HG03457 (cell line): Measurements from ENCODE around the gene RHOC.

Source experiments
- ATAC-seq: cut with Tn5 transposase; IDR thresholded peaks from one replicate; pipeline ENCODE4 v1.9.1; 2021; ENCODE audit warnings: moderate number of reproducible peaks; ENCODE audit not compliant: unreplicated experiment

The RHOC gene

GRCh38 chr1:112718691-112719418 lies 11.9 kb upstream of the RHOC start:
- no peak for ATAC-seq

GRCh38 chr1:112717263-112717873 lies 10.4 kb upstream of the RHOC start:
- no peak for ATAC-seq

- ATAC-seq = peak; percentile 31
Observed at GRCh38 chr1:112716133-112716720, 9.3 kb upstream of the RHOC start.

GRCh38 chr1:112715264-112716053 lies 8.5 kb upstream of the RHOC start, which contains the start of gene PPM1J:
TSS of gene PPM1J (minus strand) at chr1:112715332. CDS start at chr1:112715301, 31 bp downstream.
- ATAC-seq = peak; percentile 68

DNA sequence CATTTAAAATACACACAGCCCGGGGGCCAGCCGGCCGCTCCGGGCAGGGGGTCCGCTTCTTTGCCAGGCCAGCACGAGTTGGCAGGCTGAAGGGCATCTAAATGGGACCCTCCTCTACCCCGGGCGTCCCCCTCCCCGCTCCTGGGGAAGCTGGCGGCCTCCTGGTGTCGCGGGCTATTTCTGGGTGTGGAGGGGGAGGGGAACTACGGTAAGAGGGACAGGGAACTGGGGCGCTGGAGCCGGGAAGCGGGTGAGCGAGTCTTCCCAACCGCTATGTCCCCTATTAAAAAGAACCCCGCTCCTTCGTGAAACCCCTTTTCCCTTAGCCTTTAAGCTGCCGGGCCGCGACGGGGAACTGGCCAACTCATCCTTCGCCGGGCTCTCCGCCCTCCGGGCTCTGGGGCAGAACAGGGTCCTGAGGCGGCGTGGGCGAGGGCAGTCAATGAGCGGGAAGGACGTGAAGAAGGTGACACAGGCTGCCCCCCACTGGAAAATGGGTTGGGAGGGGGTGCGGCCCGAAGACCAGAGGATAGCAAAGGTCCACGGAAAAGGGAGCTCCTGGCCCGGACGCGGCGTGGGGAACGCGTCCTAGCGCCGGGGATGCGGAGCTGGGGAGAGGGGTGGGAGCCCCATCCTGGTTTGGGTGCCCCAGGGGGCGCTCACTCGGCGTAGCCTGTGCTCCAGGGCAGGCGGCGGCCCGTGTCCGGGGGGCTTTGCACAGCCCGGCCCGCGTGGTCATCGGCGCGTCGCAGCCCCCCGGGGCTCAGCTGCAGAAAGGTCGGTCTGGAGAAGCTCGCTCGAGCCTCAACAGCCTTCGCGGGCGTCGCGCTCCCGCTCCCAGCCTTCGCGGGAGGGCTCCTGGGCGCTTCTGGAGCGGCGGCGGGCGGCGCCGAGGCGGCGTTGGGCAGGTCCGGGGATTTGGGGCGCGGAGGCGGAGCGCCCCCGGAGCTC lies 7.7 kb upstream of the RHOC start:
- peak; percentile 15 for ATAC-seq

- no peak for ATAC-seq
Observed at GRCh38 chr1:112713466-112714312, 6.8 kb upstream of the RHOC start.

DNA sequence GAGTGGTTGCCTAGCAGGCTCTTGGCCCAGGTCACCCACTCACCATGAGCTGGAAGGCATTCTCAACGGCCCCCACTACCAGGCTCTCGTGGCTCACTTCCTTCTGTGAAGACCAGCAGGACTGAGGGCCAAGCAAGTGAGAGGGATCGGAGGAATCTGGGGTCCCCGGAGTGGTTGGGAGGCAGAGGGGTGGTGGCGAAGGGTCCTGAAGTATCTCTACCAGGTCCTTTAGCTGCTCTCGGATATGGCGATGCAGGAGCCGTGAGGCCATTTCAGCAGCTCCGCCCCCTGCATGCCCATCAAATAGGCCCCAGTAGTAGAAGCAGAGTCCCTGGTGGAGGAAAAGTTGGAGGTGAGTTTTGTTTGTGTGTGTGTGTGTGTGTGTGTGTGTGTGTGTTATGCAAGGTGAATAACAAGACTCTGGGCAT lies 5.8 kb upstream of the RHOC start:
- no peak for ATAC-seq

DNA sequence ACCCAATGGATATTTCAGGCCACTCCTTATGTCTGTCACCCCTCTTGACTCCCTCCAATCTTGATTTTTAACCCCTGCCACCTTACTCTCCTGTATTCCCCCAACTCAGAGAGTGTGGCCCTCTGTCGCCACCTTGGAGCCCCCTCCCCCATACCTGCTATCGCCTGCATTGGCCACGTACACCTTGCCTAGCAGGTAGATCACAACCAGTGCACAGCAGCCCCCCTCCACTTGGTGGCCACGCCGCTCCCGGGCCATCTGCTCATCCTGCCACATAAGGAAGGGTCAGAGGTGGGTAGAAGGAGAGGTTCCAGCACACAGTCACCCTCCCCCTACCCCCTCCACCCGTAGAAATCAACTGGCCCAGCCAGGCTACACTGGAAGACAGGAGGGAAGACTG lies 5.3 kb upstream of the RHOC start:
- no peak for ATAC-seq

DNA sequence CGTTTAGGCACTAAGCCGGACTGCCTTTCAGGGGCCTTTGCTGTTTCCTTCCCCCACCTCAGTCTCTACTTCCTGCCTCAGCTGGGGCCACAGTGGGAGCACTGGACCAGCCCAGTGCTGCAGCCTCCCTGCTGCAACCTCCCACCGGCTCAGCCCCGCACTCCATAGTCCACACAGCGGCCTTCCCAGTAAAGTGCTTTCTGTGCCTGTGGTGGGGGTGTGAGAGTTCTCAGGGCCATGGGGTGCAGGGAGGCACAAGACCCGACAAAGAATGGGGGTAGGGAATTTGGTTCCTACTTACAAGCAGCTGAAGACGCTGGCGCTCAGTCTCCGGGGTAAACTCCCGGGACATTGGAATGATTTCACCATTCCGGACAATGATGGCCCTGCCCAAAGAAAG lies 4.7 kb upstream of the RHOC start:
- ATAC-seq = no peak

DNA sequence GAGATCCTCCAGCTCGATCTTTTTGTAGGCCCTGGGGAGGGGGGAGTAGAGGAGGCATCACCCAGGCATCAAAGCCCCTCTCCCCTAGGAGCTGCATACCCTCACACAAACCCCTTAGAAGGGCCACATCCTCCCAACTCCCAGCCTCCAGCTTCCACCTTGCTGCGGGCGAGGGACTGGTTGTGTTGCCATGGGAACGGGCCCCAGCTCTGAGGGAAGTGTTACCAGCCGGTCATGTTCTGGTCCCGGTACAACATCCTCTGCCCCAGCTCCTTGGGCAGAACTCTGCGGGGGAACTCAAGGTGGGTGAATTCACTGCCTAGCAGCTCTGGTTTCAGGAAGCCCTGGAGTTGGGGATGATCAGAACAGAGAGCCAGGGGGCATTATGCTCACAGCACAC lies 4.1 kb upstream of the RHOC start:
- ATAC-seq = no peak

DNA sequence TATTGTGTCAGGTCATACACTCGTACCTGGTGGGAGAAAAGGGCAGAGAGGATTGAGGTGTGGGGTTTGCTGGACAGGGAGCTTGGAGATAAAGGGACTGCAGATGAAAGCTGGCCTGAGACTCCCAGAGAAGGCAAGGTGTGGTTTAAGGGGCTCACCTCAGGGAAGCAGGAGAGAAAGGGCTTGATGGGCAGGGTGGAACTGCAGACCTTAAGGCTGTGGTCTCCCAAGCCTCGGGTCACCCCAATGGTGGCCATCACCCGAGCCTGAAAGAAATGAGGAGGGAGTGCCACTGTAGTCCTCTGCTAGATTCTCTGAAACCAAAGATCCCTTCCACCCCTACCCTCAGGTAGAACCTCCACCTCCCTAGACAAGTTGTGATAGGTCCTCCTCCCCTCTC lies 3.7 kb upstream of the RHOC start:
- no peak for ATAC-seq

- no peak for ATAC-seq
Observed at GRCh38 chr1:112710159-112710558, 3.2 kb upstream of the RHOC start.

DNA sequence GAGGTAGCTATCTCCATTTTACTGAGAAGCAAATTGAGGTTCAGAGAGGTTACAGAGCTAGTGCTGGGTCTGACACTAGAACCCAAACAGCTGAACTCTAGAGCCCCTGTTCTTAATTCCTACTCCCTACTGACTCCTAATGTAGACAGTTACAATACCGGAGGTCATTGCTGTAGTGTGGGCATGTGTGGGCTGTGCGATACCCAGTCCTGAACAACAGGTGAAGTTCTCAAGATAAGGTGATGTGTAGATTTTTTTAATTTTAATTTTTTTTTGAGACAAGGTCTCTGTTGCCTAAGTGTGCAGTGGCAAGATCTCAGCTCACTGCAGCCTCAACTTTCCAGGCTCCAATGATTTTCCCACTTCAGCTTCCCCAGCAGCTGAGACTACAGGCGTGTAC lies 1.6 kb upstream of the RHOC start:
- no peak for ATAC-seq

DNA sequence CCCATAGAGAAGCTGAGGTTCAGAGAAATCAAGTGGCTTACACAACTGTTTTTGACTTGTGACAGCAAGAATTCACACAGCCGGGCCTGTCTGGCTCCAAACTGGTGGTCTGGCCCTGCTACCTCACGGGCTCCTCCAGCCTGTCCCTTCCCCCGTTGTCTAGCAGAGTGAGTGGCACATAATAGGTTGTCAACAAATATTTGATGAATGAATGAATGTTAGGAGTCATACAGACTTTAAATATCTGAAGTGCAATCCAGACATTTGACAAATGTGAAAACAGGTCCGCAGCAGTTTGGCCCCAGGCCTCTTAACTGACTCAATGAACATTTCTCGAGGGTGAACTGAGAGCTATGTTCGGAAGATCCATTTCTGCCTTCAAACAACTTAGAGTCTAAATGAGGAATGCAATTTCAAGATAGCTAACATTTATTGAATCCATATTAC lies 1.1 kb upstream of the RHOC start:
- ATAC-seq = no peak

DNA sequence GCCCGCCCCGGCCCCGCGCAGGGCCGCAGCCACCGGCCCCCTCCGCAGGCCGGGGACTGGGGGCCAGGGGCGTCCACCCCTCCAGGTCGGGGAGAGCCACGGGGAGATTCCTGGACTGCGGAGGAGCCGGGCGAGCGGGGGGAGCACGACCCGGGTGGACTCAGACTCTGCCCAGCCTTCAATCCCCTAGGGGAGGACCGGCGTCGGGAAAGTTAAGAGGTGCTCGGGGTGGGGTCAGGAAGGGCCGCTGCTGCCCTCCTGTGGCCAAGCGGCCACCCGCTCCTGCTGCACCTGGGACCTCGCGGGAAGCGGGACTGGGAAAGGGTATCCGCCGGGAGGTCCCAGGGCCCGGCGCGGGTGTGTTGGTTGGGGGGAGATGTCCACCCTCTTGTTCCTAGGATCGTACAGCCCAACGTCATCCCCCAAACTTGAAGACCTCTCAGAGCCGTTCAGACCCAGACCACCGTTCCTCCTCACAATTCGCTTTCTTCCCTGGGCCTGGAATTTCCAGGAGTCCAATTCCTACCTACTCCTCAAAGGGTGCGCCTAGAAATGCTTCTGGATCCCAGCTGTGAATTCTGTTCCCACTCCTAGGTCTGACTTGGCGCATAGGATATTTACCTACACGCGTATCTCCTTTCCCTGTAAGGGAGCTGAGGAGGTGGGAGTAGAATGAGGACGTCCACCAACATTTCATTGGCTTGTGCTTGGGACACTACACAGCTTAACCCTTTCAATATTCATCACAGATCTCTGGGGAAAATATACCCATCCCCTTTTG lies 484 bp upstream of the RHOC start:
- peak; percentile 38 for ATAC-seq

- ATAC-seq = peak; percentile 45
Observed at GRCh38 chr1:112704934-112705627, 1.8 kb downstream of the RHOC start.

GRCh38 chr1:112704391-112704933 lies 2.5 kb downstream of the RHOC start:
- ATAC-seq = no peak

GRCh38 chr1:112703706-112704105 lies 3.2 kb downstream of the RHOC start:
- no peak for ATAC-seq
